Fibroblast of gingiva (primary cell): ENCODE results near the gene PRR23B.
"Not testable (repeated sequence)": the region's sequence is repeated elsewhere in the genome, so short reads cannot be mapped to it uniquely, and the experiment has no call there.

Experiments
- DNase-seq: peaks from one replicate; pipeline ENCODE4 v3.0.0-alpha.2; 2011; ENCODE audit warnings: low read depth

Gene PRR23B

DNA sequence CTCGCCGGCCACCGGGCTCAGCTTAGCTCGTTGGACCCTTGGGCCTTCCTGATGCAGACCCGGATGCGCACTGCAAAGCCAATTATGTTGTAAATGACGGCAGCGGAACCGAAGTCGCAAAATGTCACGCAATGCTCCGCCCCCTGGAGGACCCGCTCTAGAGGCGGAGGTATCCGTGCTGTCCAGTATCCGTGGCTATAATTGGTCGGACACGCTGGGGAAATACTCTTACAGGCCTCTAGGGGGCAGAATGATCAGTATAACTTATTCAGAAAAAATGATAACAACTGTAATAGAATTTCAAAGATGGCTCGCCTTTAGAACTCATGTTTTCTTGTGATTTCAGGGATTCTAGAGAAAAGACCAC is at the start of gene PRR23B:
PRR23B (minus strand) TSS at position 59 of the 367 bp plus-strand sequence. CDS start 265 bp downstream, outside the sequence.
- no peak for DNase-seq

DNA sequence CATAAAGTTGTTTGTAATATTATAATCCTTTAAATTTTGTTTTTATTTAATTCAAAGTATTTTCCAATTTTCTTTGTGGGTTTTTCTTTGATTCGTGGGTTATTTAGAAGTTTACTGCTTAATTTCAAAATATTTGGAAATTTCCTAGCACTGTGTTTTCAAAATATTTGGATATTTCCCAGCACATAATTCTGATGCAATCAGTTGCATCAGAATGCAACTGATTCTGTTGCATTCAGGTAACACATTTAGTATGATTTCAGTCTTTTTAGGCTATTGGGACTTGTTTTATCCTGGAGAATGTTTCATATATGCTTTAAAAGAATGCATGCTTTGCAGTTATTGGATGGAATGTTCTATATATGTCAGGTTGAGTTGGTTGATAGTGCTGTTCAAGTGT is 42.2 kb upstream of the PRR23B start:
- DNase-seq, result no peak

- no peak for DNase-seq
Observed at GRCh38 chr3:139052802-139053600, 32.3 kb upstream of the PRR23B start.

GRCh38 chr3:139044366-139045210 is 23.9 kb upstream of the PRR23B start, which contains the start of gene PRR23C:
TSS of gene PRR23C (minus strand) at chr3:139044892. CDS start at chr3:139044620, 272 bp downstream.
- DNase-seq, result no peak

DNA sequence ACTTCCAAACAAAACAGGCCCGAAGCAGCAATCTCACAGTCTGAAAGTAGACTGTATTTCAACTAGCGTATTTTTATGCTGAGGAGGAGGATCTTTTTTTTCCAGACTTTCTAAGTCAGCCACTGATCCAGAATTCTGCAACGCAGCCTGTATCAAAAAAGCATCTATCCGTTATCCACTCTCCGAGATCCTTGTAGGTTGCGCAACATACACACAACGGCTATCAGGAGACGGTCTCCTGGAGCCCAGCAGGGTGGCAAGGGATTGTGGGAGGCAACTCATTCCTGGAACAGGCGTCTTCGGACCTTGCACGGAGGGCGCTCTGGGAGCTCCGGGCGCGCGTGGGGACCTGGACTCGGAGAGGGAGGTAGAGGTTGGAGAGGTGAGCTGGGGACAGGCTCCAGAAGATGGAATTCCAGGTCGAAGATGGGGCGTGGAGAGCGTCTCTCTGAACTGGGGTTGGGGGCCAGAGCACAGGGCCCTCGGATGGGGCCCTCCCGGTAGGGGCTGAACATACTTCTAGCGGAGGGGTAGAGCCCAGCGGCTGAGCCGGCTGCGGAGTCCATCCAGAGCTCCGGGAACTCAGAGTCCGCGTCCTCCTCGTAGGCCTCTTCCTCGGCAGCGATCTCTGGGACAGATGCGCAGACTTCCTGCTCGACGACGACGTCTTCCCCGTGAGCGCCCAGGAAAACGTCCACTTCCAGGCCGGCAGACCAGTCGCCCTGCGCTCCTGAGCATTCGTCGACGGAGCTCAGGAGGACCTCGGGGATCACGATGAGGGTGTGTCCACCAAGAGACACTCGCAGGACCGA is 23.0 kb upstream of the PRR23B start:
- no peak for DNase-seq

DNA sequence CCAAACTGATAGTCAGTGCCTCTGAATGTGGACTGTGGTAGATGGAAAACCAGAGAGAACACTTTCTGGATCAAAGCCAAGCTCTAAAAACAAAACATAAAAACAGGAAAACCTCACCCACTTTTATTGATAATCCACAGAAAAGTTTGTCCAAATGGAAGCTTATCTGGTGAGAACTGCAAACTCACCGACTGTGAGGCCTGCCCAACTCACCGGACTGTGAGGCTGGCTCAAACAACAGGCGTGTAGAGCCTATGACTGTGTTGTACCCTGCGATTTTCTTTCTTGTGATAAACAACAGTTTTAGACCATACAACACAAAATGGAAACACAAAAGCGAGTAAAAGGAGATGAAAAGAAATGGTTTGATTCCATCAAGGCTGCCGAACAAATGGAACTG is 16.8 kb upstream of the PRR23B start:
- no peak for DNase-seq

- no peak for DNase-seq
Observed at GRCh38 chr3:139032326-139033002, 11.7 kb upstream of the PRR23B start.

DNA sequence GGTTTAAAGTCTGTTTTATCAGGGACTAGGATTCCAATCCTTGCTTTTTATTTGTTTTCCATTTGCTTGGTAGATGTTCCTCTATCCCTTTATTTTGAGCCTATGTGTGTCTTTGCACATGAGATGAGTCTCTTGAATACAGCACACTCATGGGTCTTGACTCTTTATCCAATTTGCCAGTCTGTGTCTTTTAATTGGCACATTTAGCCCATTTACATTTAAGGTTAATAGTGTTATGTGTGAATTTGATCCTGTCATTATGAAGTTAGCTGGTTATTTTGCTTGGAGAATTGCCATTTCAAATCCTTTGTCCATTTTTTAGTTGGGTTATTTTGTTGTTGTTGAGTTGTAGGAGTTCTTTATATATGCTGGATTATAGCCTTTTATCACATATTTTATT is 9.8 kb upstream of the PRR23B start:
- DNase-seq, result not testable (repeated sequence)

GRCh38 chr3:139024968-139025367 is 4.2 kb upstream of the PRR23B start:
- DNase-seq, result no peak

DNA sequence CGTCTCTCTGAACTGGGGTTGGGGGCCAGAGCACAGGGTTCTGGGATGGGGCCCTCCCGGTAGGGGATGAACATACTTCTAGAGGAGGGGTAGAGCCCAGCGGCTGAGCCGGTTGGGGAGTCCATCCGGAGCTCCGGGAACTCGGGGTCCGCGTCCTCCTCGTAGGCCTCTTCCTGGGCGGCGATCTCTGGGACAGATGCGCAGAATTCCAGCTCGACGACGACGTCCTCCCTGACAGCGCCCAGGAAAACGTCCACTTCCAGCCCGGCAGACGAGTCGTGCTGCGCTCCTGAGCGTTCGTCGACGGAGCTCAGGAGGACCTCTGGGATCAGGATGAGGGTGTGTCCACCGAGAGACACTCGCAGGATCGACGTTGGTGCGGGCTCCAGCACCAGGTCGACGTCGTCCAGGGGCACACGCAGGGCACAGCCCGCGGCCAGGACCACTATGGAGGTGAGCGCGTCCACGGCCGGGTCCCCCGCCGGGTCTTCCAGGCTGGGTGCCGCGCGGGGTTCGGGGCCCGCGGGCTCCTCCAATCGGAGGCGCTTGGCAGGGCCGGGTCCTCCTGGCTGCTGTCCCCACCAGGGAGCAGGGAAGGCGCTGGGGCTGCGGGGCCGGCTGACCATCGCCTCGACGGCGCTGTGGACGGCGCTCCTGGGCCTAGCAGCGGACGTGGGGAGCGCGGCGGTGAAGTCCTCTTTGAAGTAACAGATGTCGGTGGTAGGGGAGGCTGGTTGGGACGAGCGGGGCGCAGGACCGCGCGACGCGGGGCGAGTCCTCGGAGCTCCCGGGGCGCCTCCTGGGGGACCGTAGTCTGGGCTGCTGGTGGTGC is 474 bp downstream of the PRR23B start:
- DNase-seq, result no peak

GRCh38 chr3:139016430-139017048 is 4.2 kb downstream of the PRR23B start:
- DNase-seq, result no peak

DNA sequence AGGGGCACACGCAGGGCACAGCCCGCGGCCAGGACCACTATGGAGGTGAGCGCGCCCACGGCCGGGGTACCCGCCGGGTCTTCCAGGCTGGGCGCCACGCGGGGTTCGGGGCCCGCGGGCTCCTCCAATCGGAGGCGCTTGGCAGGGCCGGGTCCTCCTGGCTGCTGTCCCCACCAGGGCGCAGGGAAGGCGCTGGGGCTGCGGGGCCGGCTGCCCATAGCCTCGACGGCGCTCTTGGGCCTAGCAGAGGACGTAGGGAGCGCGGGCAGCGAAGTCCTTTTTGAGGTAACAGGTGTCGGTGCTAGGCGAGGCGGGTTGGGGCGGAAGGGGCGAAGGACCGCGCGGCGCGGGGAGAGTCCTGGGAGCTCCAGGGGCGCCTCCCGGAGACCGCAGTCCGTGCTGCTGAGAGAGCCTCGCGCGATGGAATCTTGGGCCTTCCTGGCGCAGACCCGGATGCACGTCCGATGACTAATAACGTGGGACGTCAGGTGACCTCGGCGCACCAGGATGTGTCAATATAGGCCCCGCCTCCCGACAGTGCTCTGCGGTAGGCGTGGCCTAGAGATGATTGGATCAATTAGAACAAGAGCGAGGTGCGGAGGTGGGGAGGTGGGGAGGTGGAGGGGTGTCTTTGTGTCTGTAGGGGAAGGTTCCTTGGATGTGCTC is 14.5 kb downstream of the PRR23B start, which contains the start of gene PRR23A:
PRR23A (minus strand) TSS at position 218 of the 666 bp plus-strand sequence; CDS start at position 218, 0 bp downstream.
- no peak for DNase-seq

- DNase-seq, result no peak
Observed at GRCh38 chr3:139005356-139005993, 15.3 kb downstream of the PRR23B start.

- DNase-seq, result no peak
Observed at GRCh38 chr3:138995706-138996105, 25.0 kb downstream of the PRR23B start.

- no peak for DNase-seq
Observed at GRCh38 chr3:138987181-138987580, 33.5 kb downstream of the PRR23B start.

GRCh38 chr3:138985932-138986331 is 34.8 kb downstream of the PRR23B start:
- no peak for DNase-seq

GRCh38 chr3:138984816-138985215 is 35.9 kb downstream of the PRR23B start:
- DNase-seq, result no peak

GRCh38 chr3:138976047-138976446 is 44.7 kb downstream of the PRR23B start:
- no peak for DNase-seq

GRCh38 chr3:138975351-138975750 is 45.4 kb downstream of the PRR23B start:
- DNase-seq, result no peak
